NCI-H226 (cell line): Measurements from ENCODE around the gene USB1.

Source experiments
- DNase-seq: peaks from one replicate; pipeline ENCODE4 v3.0.0-alpha.2; 2015

Gene USB1

DNA sequence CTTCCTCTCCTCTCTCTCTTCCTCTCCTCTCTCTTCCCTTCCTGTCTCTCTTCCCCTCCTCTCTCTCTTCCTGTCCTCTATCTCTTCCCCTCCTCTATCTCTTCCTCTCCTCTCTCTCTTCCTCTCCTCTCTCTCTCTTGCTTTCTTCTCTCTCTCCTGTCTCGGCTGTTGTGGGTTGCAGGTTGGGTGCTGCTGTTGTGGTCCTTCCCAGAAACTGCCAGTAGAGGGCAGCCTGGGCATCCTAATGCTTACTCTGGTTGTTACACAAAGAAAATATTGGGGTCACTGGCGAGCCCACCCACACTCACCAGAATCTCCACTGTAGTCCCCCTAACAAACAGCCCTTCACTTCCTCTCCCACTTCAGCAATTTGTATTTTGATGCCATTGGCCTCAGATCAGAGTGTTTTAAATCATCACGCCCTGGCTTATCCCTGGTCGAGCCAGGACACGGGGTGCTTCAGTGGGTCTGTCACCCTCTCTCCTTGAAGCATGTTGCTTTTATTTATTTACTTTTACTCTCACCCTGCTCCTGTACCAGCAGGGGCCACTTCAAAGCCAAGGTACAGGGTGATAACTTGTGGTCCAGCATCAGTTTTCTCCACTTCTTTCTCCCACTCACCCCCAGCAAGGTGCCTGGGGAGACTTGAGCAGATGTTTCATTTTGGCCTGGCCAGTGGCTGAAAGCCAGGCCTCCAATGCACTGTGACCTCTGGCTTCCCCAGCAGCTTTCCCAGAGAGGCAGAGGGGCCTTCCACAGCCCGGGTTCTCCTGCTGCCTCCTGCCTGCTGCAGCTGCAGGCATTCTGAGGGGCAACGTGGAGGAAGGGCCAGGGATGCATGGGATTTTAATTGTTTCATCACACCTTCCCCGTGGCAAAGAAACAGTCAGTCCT, 19.7 kb downstream of the USB1 start:
- DNase-seq: peak; percentile 29

GRCh38 chr16:58021661-58022551, 20.7 kb downstream of the USB1 start:
- DNase-seq: peak; percentile 73

DNA sequence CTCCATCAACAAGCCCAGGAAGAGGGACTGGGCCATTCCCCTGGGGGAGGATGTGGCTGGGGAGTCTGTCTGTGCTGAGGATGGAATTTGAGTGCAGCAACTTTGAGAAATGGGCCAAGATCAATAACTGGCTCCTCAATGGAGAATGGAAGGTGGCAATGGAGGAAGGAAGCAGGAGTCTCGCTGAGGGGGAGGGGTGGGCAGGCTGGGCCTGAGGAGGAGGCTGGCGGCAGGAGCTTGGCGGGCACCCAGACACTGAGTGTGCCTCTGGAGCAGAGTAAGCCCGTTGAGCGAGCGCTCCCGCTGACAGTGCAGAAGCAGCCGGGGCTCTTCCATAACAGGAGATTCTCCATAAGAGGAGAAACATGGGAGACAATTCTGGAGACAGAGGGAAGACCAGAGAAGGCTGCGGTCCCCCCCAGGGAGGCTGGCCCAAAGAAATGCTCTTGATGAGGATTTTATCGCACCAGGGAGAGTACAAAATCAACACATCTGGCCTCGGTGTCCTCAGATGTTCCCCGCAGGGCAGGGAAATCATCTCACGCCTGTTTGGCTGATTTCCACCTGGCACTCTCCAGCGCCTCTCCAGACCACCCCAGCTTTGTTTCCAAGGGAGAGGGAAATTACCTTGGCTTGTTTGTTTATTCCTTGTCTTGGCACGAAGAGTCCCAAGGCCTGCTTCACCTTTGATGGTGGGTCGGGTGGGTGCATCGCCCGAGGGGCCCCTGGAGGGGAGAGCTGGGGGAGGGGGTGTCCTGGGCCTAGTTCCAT, 21.6 kb downstream of the USB1 start:
- DNase-seq: peak; percentile 71

GRCh38 chr16:58024486-58025350, 23.5 kb downstream of the USB1 start:
- peak; percentile 61 for DNase-seq

GRCh38 chr16:58025351-58026138, 24.3 kb downstream of the USB1 start, which contains the start of gene MMP15:
MMP15 (plus strand) TSS chr16:58025754; CDS start chr16:58026351, 597 bp downstream.
- DNase-seq: peak; percentile 77

DNA sequence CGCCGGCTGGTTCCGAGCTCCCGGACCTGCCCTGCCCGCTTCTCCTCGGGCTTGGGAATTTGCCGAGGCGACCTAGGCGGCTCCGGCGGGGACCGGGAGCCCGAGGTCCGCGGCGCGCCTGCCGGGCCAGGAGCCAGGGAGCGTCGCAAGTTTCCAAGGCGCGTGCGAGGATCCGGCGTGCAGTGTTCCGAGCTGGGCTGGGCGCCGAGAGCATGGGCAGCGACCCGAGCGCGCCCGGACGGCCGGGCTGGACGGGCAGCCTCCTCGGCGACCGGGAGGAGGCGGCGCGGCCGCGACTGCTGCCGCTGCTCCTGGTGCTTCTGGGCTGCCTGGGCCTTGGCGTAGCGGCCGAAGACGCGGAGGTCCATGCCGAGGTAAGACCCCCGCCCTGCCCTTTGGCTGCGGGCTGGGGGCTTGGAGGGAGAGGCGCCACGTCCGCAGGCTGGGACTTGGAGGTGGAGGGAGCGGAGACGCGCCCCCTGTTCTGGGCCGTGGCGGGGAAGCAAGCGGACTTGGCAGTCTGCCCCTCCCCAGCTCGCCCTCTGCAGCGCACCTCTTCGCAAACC, 25.0 kb downstream of the USB1 start:
- DNase-seq: no peak

DNA sequence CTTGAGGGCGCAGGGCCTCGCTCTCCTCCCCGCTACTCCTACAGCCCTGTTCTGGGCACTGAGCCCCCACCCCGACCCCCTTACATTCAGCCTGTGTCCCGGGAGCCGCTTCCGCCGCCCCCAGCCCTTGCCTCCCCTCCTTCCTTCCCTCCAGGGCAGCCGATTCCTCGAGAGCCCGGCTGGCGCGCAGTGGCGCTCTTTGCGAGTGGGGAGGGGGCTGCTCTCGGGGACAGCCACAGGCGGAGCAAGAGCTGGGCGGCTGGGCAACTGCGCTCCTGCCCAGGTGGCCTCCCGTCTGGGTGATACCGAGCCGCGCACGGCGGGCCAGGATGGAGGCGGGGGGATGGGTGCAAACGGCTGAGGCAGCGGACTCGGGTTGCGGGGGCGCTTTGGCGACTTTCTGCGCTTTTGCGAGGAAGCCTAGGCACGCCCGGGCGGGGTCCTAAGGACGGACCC, 25.5 kb downstream of the USB1 start:
- no peak for DNase-seq

- peak; percentile 72 for DNase-seq
Measured at GRCh38 chr16:58027161-58027915, 26.1 kb downstream of the USB1 start.

GRCh38 chr16:58027916-58028455, 26.8 kb downstream of the USB1 start:
- no peak for DNase-seq

- no peak for DNase-seq
Measured at GRCh38 chr16:58028541-58029070, 27.4 kb downstream of the USB1 start.

- DNase-seq: no peak
Measured at GRCh38 chr16:58029410-58029809, 28.2 kb downstream of the USB1 start.

GRCh38 chr16:58030136-58030840, 29.1 kb downstream of the USB1 start:
- DNase-seq: no peak

DNA sequence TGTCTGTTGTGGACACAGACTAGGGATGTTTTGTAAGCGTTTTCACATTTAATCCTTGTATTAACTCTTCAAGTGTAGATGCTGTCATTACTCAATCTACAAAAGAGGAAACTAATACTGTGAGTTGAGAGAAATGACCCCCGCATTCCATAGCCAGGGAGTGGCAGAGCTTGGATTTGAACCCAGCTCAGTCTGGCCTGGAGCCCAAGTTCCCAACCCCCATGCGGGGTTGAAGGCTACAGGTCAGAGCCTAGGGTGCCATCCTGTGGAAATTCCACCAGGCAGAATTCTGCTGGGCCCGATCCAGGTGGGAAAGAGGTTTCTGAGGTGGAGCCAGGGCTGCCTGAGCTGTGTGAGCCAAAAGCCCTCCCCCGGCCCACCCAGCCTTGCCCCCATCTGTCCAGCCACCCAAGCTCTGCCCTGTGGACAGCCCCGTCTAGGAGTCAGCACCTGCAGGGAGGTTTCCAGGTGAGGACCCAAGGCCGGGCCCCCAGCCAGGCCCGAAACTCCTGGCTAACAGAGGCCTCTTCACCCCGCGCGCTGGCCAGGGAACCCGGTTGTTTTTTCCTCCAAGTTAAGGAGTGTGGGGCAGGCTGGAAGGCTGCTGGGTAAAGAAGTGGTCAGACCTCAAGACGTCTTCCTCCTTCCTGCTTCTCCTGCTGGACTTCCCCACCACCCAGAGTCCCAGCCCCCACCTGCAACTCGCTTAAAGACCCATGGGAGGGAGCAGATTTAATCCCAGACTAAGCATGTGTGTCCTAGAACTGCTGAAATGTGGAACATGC, 30.0 kb downstream of the USB1 start:
- no peak for DNase-seq

- no peak for DNase-seq
Measured at GRCh38 chr16:58032710-58033293, 31.6 kb downstream of the USB1 start.

GRCh38 chr16:58034128-58034685, 33.0 kb downstream of the USB1 start:
- no peak for DNase-seq

GRCh38 chr16:58034774-58035173, 33.6 kb downstream of the USB1 start:
- no peak for DNase-seq
